Fibroblast of the conjunctiva (primary cell): ENCODE results near the gene GGNBP2.
A peak's percentile ranks its signal among the peaks of the same experiment; 100 is the strongest.
"Not testable (repeated sequence)": the region's sequence is repeated elsewhere in the genome, so short reads cannot be mapped to it uniquely, and the experiment has no call there.

Experiments
- DNase-seq: peaks from one replicate; pipeline ENCODE4 v3.0.0-alpha.2; 2010; ENCODE audit warnings: low read depth

Gene GGNBP2

GRCh38 chr17:36544307-36545076 lies at the start of gene GGNBP2:
Gene GGNBP2, plus strand, starts transcription at chr17:36544919. Its CDS starts 806 bp downstream, at chr17:36545725.
- DNase-seq: peak; percentile 81

- DNase-seq: no peak
These were observed 49.6 kb upstream of the GGNBP2 start for GRCh38 chr17:36495076-36495578.

- DNase-seq: no peak
These were observed 48.5 kb upstream of the GGNBP2 start for GRCh38 chr17:36496018-36496789.

- DNase-seq: no peak
These were observed 46.6 kb upstream of the GGNBP2 start for GRCh38 chr17:36498155-36498554.

- DNase-seq: no peak
These were observed 46.0 kb upstream of the GGNBP2 start for GRCh38 chr17:36498560-36499300.

GRCh38 chr17:36500745-36501225 lies 43.9 kb upstream of the GGNBP2 start:
- DNase-seq: no peak

- no peak for DNase-seq
These were observed 43.4 kb upstream of the GGNBP2 start for GRCh38 chr17:36501351-36501750.

GRCh38 chr17:36501963-36502362 lies 42.8 kb upstream of the GGNBP2 start:
- no peak for DNase-seq

- DNase-seq: no peak
These were observed 41.1 kb upstream of the GGNBP2 start for GRCh38 chr17:36503456-36504155.

- no peak for DNase-seq
These were observed 40.6 kb upstream of the GGNBP2 start for GRCh38 chr17:36504156-36504545.

GRCh38 chr17:36505171-36505570 lies 39.5 kb upstream of the GGNBP2 start:
- no peak for DNase-seq

GRCh38 chr17:36506249-36506826 lies 38.4 kb upstream of the GGNBP2 start:
- no peak for DNase-seq

GRCh38 chr17:36506831-36507230 lies 37.9 kb upstream of the GGNBP2 start:
- no peak for DNase-seq

- DNase-seq: no peak
These were observed 37.5 kb upstream of the GGNBP2 start for GRCh38 chr17:36507266-36507665.

GRCh38 chr17:36508439-36508838 lies 36.3 kb upstream of the GGNBP2 start:
- not testable (repeated sequence) for DNase-seq

- DNase-seq: no peak
These were observed 35.3 kb upstream of the GGNBP2 start for GRCh38 chr17:36509272-36509985.

- no peak for DNase-seq
These were observed 34.1 kb upstream of the GGNBP2 start for GRCh38 chr17:36510636-36511035.

GRCh38 chr17:36511216-36511615 lies 33.5 kb upstream of the GGNBP2 start:
- no peak for DNase-seq

- no peak for DNase-seq
These were observed 32.1 kb upstream of the GGNBP2 start for GRCh38 chr17:36512641-36513040.

- DNase-seq: no peak
These were observed 29.9 kb upstream of the GGNBP2 start for GRCh38 chr17:36514856-36515255.

- DNase-seq: no peak
These were observed 28.9 kb upstream of the GGNBP2 start for GRCh38 chr17:36515837-36516236.
